Activated T-cell treated with anti-CD3 and anti-CD28 coated beads, Interleukin-2, amount 50 U/mL, for 1 hour (primary cell): ENCODE results near the gene CNTN6.

Source experiments
- DNase-seq: peaks from one replicate; pipeline ENCODE4 v3.0.0-alpha.2; 2020

Gene CNTN6

DNA sequence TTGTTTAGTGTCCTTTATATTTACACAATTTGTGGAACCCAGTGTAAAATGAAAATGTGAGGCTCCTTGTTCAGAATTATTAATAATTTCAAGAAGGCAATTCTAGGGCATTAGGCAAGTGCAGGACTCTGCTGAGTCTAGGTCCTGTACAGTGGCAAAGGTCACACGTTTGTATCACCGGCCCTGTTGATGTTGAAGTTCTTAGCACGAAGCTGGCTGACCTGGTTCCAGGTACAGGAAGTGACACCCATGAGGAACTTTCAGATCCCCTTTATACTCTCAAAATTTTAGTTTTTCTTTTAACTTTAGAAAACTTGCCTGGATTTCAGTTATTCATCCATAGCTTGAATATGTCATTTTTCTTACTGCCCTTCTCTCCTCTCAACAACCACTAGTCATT is 349.4 kb downstream of the CNTN6 start:
- no peak for DNase-seq

DNA sequence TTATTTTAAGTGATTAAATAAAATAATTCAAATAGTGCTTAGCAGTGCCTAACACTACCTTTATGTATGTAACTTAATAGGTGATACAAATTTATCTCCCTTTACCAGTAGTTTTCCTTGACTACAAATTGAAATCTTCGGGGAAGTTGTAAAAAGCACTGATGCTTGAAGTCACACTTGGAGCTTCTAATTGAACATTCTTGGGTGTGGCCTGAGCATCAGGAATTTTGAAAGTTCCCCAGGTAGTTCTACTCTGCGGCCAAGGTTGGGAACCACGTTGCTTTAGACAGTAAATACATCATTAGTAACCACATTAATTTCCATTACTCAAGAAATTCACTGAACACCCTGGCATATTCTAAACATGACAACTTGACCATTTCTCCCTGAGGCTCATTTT is 351.4 kb downstream of the CNTN6 start:
- no peak for DNase-seq

DNA sequence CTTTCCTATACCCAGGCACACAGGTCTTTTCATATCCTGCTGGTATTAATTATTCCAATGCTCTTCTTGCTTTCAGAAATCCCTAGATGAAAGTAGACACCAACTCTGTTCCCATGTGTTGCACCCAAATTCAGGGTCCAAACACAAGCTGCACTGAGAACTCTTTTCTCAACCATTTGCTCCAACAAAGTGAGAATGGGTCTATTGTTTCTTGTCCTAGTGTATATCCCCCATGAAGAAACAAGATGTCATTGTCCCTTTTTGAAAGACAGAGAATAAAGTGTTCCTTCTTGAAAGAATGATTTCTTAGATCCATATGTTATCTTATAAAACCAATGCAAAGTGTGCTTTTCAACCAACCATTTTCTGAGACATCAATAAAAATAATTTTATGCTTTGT is 353.7 kb downstream of the CNTN6 start:
- no peak for DNase-seq

DNA sequence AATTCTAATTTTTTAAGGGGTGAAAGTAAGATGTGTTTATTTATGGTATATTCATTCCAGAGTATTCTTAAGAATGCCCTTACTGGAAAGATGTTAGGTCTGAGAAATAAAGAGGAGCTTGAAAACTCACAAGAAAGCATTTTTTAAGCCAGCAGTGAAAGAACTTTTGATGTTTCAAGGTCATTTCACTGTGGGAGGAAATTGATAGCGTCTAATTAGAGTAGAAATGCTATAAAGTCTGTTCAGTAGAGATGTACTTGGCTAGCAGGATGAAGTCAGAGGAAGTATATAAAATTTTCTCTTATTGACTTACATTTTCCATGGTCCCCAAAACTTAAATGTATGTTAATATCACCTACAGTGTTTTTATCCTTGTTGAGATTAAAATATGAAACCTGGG is 354.6 kb downstream of the CNTN6 start:
- DNase-seq = no peak

DNA sequence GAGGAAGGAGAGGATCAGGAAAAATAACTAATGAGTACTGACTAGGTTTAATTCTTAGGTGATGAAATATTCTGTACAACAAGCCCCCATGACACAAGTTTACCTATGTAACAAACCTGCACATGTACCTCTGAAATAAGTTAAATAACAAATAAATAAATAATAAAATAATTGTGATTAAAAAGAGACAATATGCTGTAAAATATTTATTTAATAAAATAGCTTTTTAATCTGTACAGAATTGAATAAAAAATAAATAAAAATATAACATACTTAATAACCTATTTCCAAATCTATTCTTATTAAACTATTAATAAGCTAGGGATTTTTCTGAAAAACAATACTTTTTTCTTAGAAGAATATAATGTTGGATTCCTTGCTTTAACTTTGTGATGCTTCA is 355.6 kb downstream of the CNTN6 start:
- DNase-seq = no peak
